ENCODE measurements around the gene PWWP2B. TPM values are rescaled to one million over a fixed set of nuclear protein-coding genes. Genes with fewer than 3 reads are reported as not detected.

The PWWP2B gene
- total and polyA plus RNA-seq, 2 donors (not counting 3 experiments of a cell fraction or from before 2014, with no cell fraction given), result 4.6 to 11.8 TPM

GRCh38 chr10:132417957-132418441 lies 21.0 kb downstream of the PWWP2B start:
- DNase-seq (ENCODE audit: low read depth, low spot score) (peak; percentile 32), FAIRE-seq (peak; percentile 38)
- H2AFZ ChIP-seq (ENCODE audit: low read depth, low read length), result no peak overlapping the region
- no peaks in the 10 kb centered on the region for H3K79me2 ChIP-seq (ENCODE audit: control insufficient read depth, insufficient read depth, low read length)
- no peaks in the 10 kb centered on the region for H3K9me1 ChIP-seq (replicated peaks; ENCODE audit: control insufficient read depth, extremely low read depth, insufficient read depth, low read length)
- peak overlapping the region; percentile 28 for H3K27ac ChIP-seq (ENCODE audit: insufficient read depth, low read depth, low read length)
- no TSS peak for BruUV-seq (replicated peaks)
- no peaks in the 10 kb centered on the region for H4K20me1 ChIP-seq (replicated peaks; ENCODE audit: control insufficient read depth, extremely low read depth, insufficient read depth, low read length)
- peaks cover 15% of the 10 kb centered on the region for H3K4me1 ChIP-seq (ENCODE audit: control insufficient read depth, extremely low read depth, insufficient read depth, low read length)
- TF ChIP-seq, protein P1, sequence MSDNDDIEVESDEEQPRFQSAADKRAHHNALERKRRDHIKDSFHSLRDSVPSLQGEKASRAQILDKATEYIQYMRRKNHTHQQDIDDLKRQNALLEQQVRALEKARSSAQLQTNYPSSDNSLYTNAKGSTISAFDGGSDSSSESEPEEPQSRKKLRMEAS (IDR thresholded peaks at IDR 0.05; ENCODE audit: insufficient read depth, insufficient read length), result no peak
- TF ChIP-seq POLR2AphosphoS5 (IDR thresholded peaks at IDR 0.05; ENCODE audit: insufficient read depth, low read depth, low read length), result no peak
- TF ChIP-seq GATA2 (IDR thresholded peaks at IDR 0.05; ENCODE audit: insufficient read depth, insufficient read length, low read depth, low read length), result no peak
- no peak for TF ChIP-seq JUN (IDR thresholded peaks at IDR 0.05; ENCODE audit: borderline replicate concordance, insufficient read depth, insufficient read length, low read depth)
- TF ChIP-seq MYC (IDR thresholded peaks at IDR 0.05; ENCODE audit: low read depth, low read length), result no peak
- TF ChIP-seq FOS (IDR thresholded peaks at IDR 0.05; ENCODE audit: borderline replicate concordance, insufficient read depth, low read length), result no peak
- TF ChIP-seq EZH2 (IDR thresholded peaks at IDR 0.05; ENCODE audit: borderline replicate concordance, low read depth, low read length, severe bottlenecking), result no peak
- no peak for TF ChIP-seq CTCF (IDR thresholded peaks at IDR 0.05; ENCODE audit: extremely low read depth in 1 of 2, insufficient read depth in 1 of 2, low read depth in 1 of 2, low read length in 2 of 2)
- TF ChIP-seq POLR2A (IDR thresholded peaks at IDR 0.05; ENCODE audit: low read depth, low read length), result no peak
- H3K9ac ChIP-seq (replicated peaks; ENCODE audit: extremely low read depth, insufficient read depth, low read length), result no peak overlapping the region
- H3K9me3 ChIP-seq (replicated peaks; ENCODE audit: control insufficient read depth, insufficient read depth, low read length), result no peaks in the 10 kb centered on the region
- no peak overlapping the region for H3K4me3 ChIP-seq (replicated peaks in 1 of 3; ENCODE audit: insufficient read depth in 1 of 3, low read depth in 1 of 3, low read length in 3 of 3)
- no peaks in the 10 kb centered on the region for H3K36me3 ChIP-seq (ENCODE audit: control insufficient read depth in 2 of 2, extremely low read depth in 1 of 2, insufficient read depth in 2 of 2, low read length in 2 of 2)
- POLR2A ChIA-PET, result no interaction called here
- dilution Hi-C loops (cut with MboI; ENCODE audit: extremely low pct_ligation_motif_present, low sequenced_read_pairs), result no loop called here
- intact Hi-C loops (cut with micrococcal nuclease), result loop anchor here (1.0 kb wide), 1 partner anchor 10 kb away; no protein-coding TSS in a partner anchor
- CTCF ChIA-PET, result interaction anchor here (1.4 kb wide), 1 partner anchor 8 kb away, joined by 3 read pairs; no protein-coding TSS in a partner anchor
- H3K27me3 ChIP-seq (ENCODE audit: control insufficient read depth in 2 of 2, insufficient read depth in 2 of 2, low read length in 2 of 2), result no peaks in the 10 kb centered on the region
- no peak overlapping the region for H3K4me2 ChIP-seq (ENCODE audit: insufficient read depth, low read length)
